Choroid plexus epithelial cell (primary cell): ENCODE results near the gene SAMM50.

Source experiments
- DNase-seq: peaks from one replicate; pipeline ENCODE4 v3.0.0-alpha.2; 2010; ENCODE audit warnings: low read depth
- H3K4me3 ChIP-seq: 2 replicates; pipeline ENCODE4 v1.5.1; 2011; ENCODE audit warnings: low read depth, mild to moderate bottlenecking, control low read depth, low read length, moderate library complexity
- CTCF ChIP-seq: conservative IDR thresholded peaks from 2 replicates; pipeline ENCODE4 v1.5.1; 2011; ENCODE audit warnings: low read depth, mild to moderate bottlenecking, control low read depth, inconsistent platforms, low read length, moderate library complexity

SAMM50 gene

GRCh38 chr22:43976861-43977795 lies 21.9 kb downstream of the SAMM50 start:
- H3K4me3 ChIP-seq: no peak overlapping the region
- DNase-seq: no peak
- TF ChIP-seq CTCF: no peak

GRCh38 chr22:43978558-43978957 lies 23.3 kb downstream of the SAMM50 start:
- no peak for TF ChIP-seq CTCF
- no peak overlapping the region for H3K4me3 ChIP-seq
- DNase-seq: no peak

- TF ChIP-seq CTCF: no peak
- H3K4me3 ChIP-seq: no peak overlapping the region
- DNase-seq: no peak
Measured at GRCh38 chr22:43980579-43980978, 25.3 kb downstream of the SAMM50 start.

GRCh38 chr22:43980996-43981395 lies 25.8 kb downstream of the SAMM50 start:
- no peak for TF ChIP-seq CTCF
- DNase-seq: no peak
- no peak overlapping the region for H3K4me3 ChIP-seq

- DNase-seq: no peak
- no peak overlapping the region for H3K4me3 ChIP-seq
- no peak for TF ChIP-seq CTCF
Measured at GRCh38 chr22:43983808-43984207, 28.6 kb downstream of the SAMM50 start.

- H3K4me3 ChIP-seq: no peak overlapping the region
- TF ChIP-seq CTCF: no peak
- no peak for DNase-seq
Measured at GRCh38 chr22:43985532-43985931, 30.3 kb downstream of the SAMM50 start.
